HG02840 (cell line): ENCODE results near the gene SLC16A13.
A peak's percentile ranks its signal among the peaks of the same experiment; 100 is the strongest.

Experiments used
- ATAC-seq: cut with Tn5 transposase; IDR thresholded peaks from one replicate; pipeline ENCODE4 v1.9.1; 2021; ENCODE audit warnings: mild to moderate bottlenecking, moderate library complexity, moderate number of reproducible peaks; ENCODE audit not compliant: unreplicated experiment, low FRiP score

Gene SLC16A13

DNA sequence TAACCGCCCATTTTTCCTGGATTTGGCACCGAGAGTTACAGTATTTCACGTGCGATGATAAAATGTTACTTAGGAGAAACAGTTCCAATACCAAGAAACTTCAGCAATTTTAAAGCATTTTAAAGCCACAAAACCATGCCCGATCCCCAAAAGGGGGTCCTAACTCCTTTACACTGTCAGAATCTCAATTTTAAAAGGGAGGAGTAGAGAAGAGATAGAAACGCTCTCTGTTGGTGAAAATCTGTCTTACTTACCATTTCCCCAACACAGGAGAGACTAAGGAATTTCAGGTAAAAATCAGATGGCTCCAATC, 23.9 kb upstream of the SLC16A13 start:
- no peak for ATAC-seq

- ATAC-seq, result peak; percentile 80
Observed at GRCh38 chr17:7014261-7014994, 21.4 kb upstream of the SLC16A13 start.

- peak; percentile 13 for ATAC-seq
Observed at GRCh38 chr17:7014995-7015958, 20.5 kb upstream of the SLC16A13 start.

- ATAC-seq, result no peak
Observed at GRCh38 chr17:7016418-7016817, 19.4 kb upstream of the SLC16A13 start.

DNA sequence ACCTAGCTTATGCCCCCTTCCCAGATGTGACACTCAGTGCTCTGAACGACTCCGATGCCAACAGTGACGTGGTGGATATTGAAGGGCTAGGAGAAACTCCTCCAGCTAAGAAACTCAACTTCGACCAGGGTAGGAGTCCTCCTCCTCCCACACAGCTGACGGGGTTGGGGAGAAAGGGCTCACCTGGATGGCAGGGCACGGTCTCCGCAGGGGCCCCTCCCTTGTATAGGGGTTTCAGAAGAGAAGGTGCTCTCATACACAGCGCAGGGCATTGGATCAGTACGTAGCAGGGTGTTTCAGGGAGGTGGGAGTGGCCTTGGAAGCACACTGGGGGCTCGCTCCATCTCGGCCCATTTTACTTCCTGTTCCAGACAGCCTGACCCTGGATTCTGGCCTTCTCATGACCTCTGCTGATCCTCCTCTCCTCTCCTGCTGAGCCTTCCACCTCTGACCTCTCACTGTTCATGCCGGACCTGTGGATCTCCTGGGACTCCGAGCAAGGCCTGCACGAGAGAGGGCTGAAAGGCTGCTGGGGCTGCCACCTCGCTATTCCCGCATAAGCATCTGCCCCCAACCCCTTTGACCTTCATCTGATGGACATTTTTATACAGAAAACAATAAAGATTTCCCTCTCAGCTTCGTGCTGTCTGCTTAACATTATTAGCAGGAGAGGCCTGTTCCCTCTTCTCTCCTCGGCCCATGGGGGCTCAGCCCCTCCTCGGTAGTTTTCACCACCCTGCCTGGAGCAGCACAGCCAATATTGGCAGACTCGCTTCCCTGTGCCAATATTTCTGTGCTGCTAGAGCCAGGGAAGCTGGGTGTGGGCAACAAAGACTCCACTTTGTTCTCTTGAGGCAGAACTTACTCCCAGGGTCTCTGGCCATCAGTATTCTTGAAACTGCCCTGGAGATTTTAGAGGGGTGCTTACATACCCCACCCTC, 18.7 kb upstream of the SLC16A13 start:
- no peak for ATAC-seq

- no peak for ATAC-seq
Observed at GRCh38 chr17:7017827-7018200, 18.0 kb upstream of the SLC16A13 start.

- no peak for ATAC-seq
Observed at GRCh38 chr17:7018331-7018964, 17.4 kb upstream of the SLC16A13 start.

DNA sequence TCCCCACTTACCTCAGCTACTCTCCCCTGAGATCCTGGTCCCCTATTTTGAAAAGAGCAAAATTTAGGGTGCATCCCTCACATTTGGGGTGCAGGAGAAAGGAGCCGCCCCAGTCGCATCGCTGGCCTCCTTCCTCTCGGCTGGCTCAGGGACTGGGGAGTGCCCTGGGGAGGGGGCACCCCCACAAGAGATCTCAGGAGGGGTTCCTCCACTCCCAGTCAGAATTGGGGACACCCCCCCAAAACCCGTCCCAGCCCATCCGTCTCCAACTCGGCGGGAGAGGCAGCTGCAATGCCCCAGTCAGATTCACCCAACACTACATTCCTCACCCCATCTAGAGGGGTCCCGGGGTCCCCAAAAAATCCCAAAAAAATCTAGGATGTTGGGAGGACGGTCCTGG, 16.4 kb upstream of the SLC16A13 start:
- ATAC-seq, result no peak

- no peak for ATAC-seq
Observed at GRCh38 chr17:7019839-7020519, 15.8 kb upstream of the SLC16A13 start.

- ATAC-seq, result no peak
Observed at GRCh38 chr17:7020894-7021664, 14.7 kb upstream of the SLC16A13 start.

DNA sequence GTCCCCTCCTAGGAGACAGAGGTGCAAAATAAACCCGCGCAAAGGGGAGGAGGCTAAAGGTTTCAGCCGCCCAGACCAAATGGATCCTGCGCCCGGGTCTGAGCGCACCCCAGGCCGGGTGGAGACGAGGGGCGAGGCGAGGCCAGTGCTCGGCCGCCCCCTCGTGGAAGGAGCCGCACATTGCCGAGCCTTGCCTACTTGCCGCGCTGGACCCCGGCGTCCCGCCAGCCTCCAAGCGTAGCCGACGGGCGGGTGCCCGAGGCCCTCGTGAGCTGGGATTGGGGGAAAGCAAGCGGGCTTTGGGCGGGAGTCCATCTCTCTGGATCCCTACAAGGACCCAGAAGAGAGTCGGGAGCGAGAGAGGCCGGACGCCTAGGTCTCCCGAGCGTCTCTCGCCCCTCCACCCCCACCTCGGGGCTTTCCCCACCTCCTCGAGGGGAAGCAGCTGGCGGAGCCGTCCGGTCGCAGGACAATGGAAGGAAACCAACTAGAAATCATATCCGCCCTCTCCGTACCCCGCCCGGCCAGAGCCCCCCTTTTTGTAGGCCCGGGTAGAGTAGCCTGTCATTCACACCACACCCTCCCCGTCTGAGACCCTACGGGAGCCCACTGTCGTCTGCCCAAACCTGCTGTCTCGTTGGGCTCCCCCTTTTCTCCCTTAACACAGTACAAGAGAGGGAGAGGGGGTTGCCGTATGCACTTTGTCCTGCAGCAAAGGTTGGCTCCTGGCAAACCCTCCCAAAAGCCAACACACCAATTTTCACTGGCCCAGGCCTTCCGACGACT, 13.6 kb upstream of the SLC16A13 start:
- no peak for ATAC-seq

- no peak for ATAC-seq
Observed at GRCh38 chr17:7022781-7023571, 12.8 kb upstream of the SLC16A13 start, which contains the start of gene BCL6B. Gene BCL6B, plus strand, starts transcription at chr17:7023050. Its CDS starts 622 bp downstream, at chr17:7023672.

- no peak for ATAC-seq
Observed at GRCh38 chr17:7023576-7024401, 12.0 kb upstream of the SLC16A13 start.

DNA sequence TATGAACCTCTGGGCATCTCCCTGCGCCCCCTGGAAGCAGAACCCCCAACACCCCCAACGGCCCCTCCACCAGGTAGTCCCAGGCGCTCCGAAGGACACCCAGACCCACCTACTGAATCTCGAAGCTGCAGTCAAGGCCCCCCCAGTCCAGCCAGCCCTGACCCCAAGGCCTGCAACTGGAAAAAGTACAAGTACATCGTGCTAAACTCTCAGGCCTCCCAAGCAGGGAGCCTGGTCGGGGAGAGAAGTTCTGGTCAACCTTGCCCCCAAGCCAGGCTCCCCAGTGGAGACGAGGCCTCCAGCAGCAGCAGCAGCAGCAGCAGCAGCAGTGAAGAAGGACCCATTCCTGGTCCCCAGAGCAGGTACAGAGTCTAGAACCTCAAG, 11.4 kb upstream of the SLC16A13 start:
- no peak for ATAC-seq

- no peak for ATAC-seq
Observed at GRCh38 chr17:7025245-7025644, 10.6 kb upstream of the SLC16A13 start.

DNA sequence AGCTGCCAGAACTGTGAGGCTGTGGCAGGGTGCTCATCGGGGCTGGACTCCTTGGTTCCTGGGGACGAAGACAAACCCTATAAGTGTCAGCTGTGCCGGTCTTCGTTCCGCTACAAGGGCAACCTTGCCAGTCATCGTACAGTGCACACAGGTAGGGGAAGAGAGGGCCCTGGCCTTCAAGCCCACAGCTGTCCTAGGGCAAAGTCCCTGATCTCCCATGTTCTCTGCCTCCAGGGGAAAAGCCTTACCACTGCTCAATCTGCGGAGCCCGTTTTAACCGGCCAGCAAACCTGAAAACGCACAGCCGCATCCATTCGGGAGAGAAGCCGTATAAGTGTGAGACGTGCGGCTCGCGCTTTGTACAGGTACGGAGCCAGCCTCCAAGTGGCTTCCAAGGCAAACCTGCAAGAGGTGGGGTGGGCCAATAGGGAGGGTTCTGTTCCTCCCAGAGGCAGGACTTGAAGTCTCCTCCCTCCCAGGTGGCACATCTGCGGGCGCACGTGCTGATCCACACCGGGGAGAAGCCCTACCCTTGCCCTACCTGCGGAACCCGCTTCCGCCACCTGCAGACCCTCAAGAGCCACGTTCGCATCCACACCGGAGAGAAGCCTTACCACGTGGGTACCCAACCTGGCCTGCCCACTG, 9.2 kb upstream of the SLC16A13 start:
- no peak for ATAC-seq
